Activated CD4-positive, alpha-beta T cell treated with anti-CD3 and anti-CD28 coated beads, Interleukin-2, amount 10 ng/mL, durations not matched to agents 24 days and 14 days (primary cell): ENCODE data around the gene C11orf52. TPM values are rescaled to one million over a fixed set of nuclear protein-coding genes. Genes with fewer than 3 reads are reported as not detected.

Source experiments
- DNase-seq: peaks from one replicate; pipeline ENCODE4 v3.0.0; 2022
- H3K27ac Mint-ChIP-seq: one replicate; pipeline ENCODE4 v1.8.0; 2022; ENCODE audit warnings: mild to moderate bottlenecking, mixed read lengths
- H3K27me3 Mint-ChIP-seq: one replicate; pipeline ENCODE4 v1.8.0; 2022; ENCODE audit warnings: mixed read lengths
- H3K36me3 Mint-ChIP-seq: one replicate; pipeline ENCODE4 v1.8.0; 2022; ENCODE audit warnings: low read depth, mild to moderate bottlenecking, mixed read lengths
- H3K4me1 Mint-ChIP-seq: one replicate; pipeline ENCODE4 v1.8.0; 2021; ENCODE audit warnings: mixed read lengths
- H3K4me3 Mint-ChIP-seq: one replicate; pipeline ENCODE4 v1.8.0; 2022; ENCODE audit warnings: mild to moderate bottlenecking, moderate library complexity, mixed read lengths
- H3K9me3 Mint-ChIP-seq: one replicate; pipeline ENCODE4 v1.8.0; 2021; ENCODE audit warnings: mixed read lengths
- intact Hi-C: fragments of 100-400 bp; cut with micrococcal nuclease; formaldehyde crosslinking; loops from one replicate; pipeline ENCODE4 v1.15.1; 2023
- total RNA-seq: library from RNA; stranded (reverse); gene quantifications from 2 replicates; pipeline ENCODE4 v1.2.3, GENCODE V29; 2022

The C11orf52 gene
- total RNA-seq, 1 donor from 2014 or later: not detected

GRCh38 chr11:111937461-111937769, 18.7 kb downstream of the C11orf52 start:
- H3K4me3 Mint-ChIP-seq: peak overlapping the region; percentile 91
- H3K4me1 Mint-ChIP-seq: peaks cover 57% of the 10 kb centered on the region
- H3K36me3 Mint-ChIP-seq: peaks cover 7% of the 10 kb centered on the region
- no peak for DNase-seq
- peak overlapping the region; percentile 95 for H3K27ac Mint-ChIP-seq
- no peaks in the 10 kb centered on the region for H3K9me3 Mint-ChIP-seq
- no peaks in the 10 kb centered on the region for H3K27me3 Mint-ChIP-seq
- intact Hi-C loops: loop anchor here (5.0 to 10.0 kb wide), 4 partner anchors 345 to 1593 kb away; partner anchors contain the start of gene POU2AF1

- Mint-ChIP-seq H3K9me3 (no peaks in the 10 kb centered on the region), H3K27me3 (no peaks in the 10 kb centered on the region), H3K4me3 (peak overlapping the region; percentile 91), H3K4me1 (peaks cover 52% of the 10 kb centered on the region), H3K27ac (peak overlapping the region; percentile 95), H3K36me3 (peaks cover 10% of the 10 kb centered on the region)
- peak; percentile 68 for DNase-seq
- intact Hi-C loops: loop anchor here (2.0 to 10.0 kb wide), 5 partner anchors 45 to 1593 kb away; partner anchors contain the start of gene POU2AF1
Measured at GRCh38 chr11:111937844-111938243, 19.1 kb downstream of the C11orf52 start.

GRCh38 chr11:111938687-111939160, 20.0 kb downstream of the C11orf52 start:
- Mint-ChIP-seq H3K36me3 (peaks cover 10% of the 10 kb centered on the region), H3K4me3 (peak overlapping the region; percentile 91), H3K27ac (peak overlapping the region; percentile 95), H3K27me3 (no peaks in the 10 kb centered on the region), H3K9me3 (no peaks in the 10 kb centered on the region), H3K4me1 (peaks cover 50% of the 10 kb centered on the region)
- DNase-seq: peak; percentile 81
- intact Hi-C loops: loop anchor here (2.0 to 10.0 kb wide), 5 partner anchors 44 to 1594 kb away; partner anchors contain the start of gene POU2AF1

GRCh38 chr11:111939836-111940604, 21.3 kb downstream of the C11orf52 start:
- H3K36me3 Mint-ChIP-seq: peaks cover 15% of the 10 kb centered on the region
- H3K4me3 Mint-ChIP-seq: no peak overlapping the region
- peaks cover 57% of the 10 kb centered on the region for H3K4me1 Mint-ChIP-seq
- peak overlapping the region; percentile 2 for H3K27ac Mint-ChIP-seq
- intact Hi-C loops: loop anchor here (2.0 to 10.0 kb wide), 5 partner anchors 43 to 1595 kb away; partner anchors contain the start of gene POU2AF1
- no peak for DNase-seq
- H3K27me3 Mint-ChIP-seq: no peaks in the 10 kb centered on the region
- H3K9me3 Mint-ChIP-seq: no peaks in the 10 kb centered on the region

DNA sequence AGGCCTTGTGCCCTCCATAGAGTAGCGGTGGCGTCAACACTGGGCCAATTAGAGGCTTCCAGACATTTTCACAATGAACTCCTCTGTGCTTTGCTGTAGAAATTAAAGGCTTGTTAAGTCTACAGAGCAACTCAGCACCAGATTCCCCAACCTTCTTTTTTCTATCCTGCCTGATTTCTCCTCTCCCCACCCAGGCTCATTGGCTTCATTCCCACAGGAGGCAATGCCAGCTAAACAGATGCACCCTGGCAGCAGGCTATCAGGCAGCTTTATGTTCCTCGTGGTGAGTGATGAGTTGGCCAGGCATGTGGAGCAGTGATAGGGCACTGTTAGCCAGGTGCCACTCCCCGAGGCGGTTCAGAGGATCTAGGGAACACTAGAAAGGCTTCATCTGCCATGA, 23.2 kb downstream of the C11orf52 start:
- H3K27me3 Mint-ChIP-seq: no peaks in the 10 kb centered on the region
- H3K36me3 Mint-ChIP-seq: peaks cover 14% of the 10 kb centered on the region
- H3K27ac Mint-ChIP-seq: peak overlapping the region; percentile 14
- intact Hi-C loops: no loop called here
- no peaks in the 10 kb centered on the region for H3K9me3 Mint-ChIP-seq
- H3K4me3 Mint-ChIP-seq: no peak overlapping the region
- H3K4me1 Mint-ChIP-seq: peaks cover 47% of the 10 kb centered on the region
- no peak for DNase-seq

DNA sequence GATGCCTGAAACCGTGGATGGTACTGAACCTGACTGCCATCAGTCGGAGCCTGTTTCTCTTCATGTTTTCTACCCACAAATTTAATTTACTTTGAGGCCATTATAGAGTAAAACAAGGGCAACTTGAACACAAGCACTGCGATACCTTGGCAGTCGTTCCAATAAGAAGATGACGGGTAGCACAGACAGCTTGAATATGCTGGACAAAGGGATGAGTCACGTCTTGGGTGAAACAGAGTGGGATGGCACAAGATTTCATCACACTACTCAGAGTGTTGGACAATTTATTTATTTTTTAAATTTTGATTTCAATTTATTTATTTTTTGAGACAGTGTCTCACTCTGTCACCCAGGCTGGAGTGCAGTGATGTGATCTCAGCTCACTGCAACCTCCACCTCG, 24.1 kb downstream of the C11orf52 start:
- Mint-ChIP-seq H3K27me3 (no peaks in the 10 kb centered on the region), H3K27ac (no peak overlapping the region), H3K36me3 (peaks cover 13% of the 10 kb centered on the region), H3K9me3 (no peaks in the 10 kb centered on the region), H3K4me1 (peaks cover 42% of the 10 kb centered on the region), H3K4me3 (no peak overlapping the region)
- intact Hi-C loops: no loop called here
- DNase-seq: no peak

DNA sequence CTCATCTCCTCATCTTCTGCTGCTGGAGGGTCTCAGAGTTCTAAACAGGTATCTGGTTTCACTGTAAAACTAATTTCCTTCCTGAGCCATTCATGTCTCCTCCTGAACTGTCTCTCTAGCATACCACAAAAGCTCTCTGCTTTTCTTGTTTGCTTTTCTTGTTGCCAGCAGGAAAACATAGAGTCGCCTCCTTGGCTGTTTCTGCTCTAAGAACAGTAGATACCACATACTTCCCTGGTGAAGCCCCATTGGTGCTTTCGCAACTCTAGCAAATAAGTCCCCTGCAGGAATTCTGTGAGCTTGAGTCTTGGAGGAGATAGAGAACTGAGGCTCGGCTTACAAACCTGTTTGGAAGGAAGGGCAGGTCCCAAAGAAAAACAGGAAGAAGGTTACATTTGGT, 25.4 kb downstream of the C11orf52 start:
- intact Hi-C loops: loop anchor here (1.0 kb wide), 2 partner anchors 8 to 12 kb away; no protein-coding TSS in a partner anchor
- peaks cover 18% of the 10 kb centered on the region for H3K36me3 Mint-ChIP-seq
- peaks cover 35% of the 10 kb centered on the region for H3K4me1 Mint-ChIP-seq
- H3K27ac Mint-ChIP-seq: peak overlapping the region; percentile 95
- H3K27me3 Mint-ChIP-seq: no peaks in the 10 kb centered on the region
- peak overlapping the region; percentile 56 for H3K4me3 Mint-ChIP-seq
- DNase-seq: peak; percentile 67
- H3K9me3 Mint-ChIP-seq: no peaks in the 10 kb centered on the region

DNA sequence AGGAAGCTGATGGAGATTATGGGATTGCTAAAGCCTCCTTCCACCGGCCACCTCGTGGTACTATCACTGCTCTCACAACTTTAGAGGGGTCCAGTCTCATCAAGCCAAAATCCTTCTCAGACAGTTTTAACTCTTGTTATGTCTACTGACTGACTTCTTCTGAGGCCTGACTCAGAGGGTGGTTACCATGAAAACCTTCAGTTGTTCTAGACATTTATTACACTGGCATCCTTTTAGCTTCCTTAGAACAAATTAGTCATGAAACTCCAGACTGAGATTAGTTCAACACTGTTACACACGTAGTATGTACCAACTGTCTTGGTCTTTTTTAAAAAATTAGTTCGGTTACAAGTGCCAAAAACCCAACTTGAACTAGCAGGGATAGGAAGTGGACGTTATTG, 25.9 kb downstream of the C11orf52 start:
- DNase-seq: peak; percentile 57
- H3K4me3 Mint-ChIP-seq: peak overlapping the region; percentile 50
- intact Hi-C loops: loop anchor here (1.0 kb wide), 2 partner anchors 8 to 12 kb away; no protein-coding TSS in a partner anchor

DNA sequence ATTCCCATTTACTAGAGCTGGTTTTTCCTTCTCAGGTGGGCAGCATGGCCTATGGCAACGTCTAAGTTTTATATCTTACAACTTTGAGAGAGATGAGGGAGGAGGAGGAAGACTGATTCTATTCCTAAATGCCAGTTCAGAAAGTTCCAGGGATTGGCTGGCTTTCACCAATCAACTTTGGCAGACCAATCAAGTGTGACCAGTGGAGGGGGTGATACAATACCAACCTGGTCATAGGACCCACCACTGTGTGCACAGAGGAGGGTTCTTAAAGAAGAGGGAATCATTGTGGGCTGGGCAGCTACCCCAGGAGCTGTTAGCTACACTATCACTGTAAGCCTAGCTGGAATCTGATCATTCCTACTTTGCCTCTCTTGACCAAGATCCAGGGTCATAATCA, 26.5 kb downstream of the C11orf52 start:
- Mint-ChIP-seq H3K27ac (peak overlapping the region; percentile 95), H3K27me3 (no peaks in the 10 kb centered on the region), H3K9me3 (no peaks in the 10 kb centered on the region), H3K36me3 (peaks cover 25% of the 10 kb centered on the region), H3K4me1 (peaks cover 38% of the 10 kb centered on the region), H3K4me3 (peak overlapping the region; percentile 50)
- intact Hi-C loops: no loop called here
- DNase-seq: no peak

More for the DNA sequence above, 25.9 kb downstream of the C11orf52 start:
- Mint-ChIP-seq H3K36me3 (peaks cover 21% of the 10 kb centered on the region), H3K27me3 (no peaks in the 10 kb centered on the region), H3K9me3 (no peaks in the 10 kb centered on the region), H3K4me1 (peaks cover 37% of the 10 kb centered on the region), H3K27ac (peak overlapping the region; percentile 95)

- Mint-ChIP-seq H3K4me1 (peaks cover 31% of the 10 kb centered on the region), H3K9me3 (no peaks in the 10 kb centered on the region), H3K27ac (no peak overlapping the region), H3K27me3 (no peaks in the 10 kb centered on the region), H3K4me3 (no peak overlapping the region), H3K36me3 (peaks cover 25% of the 10 kb centered on the region)
- intact Hi-C loops: no loop called here
- DNase-seq: no peak
Measured at GRCh38 chr11:111946499-111946898, 27.8 kb downstream of the C11orf52 start.

GRCh38 chr11:111947143-111947542, 28.4 kb downstream of the C11orf52 start:
- no peak overlapping the region for H3K4me3 Mint-ChIP-seq
- DNase-seq: no peak
- H3K36me3 Mint-ChIP-seq: peaks cover 28% of the 10 kb centered on the region
- H3K4me1 Mint-ChIP-seq: peaks cover 31% of the 10 kb centered on the region
- no peak overlapping the region for H3K27ac Mint-ChIP-seq
- H3K27me3 Mint-ChIP-seq: no peaks in the 10 kb centered on the region
- no peaks in the 10 kb centered on the region for H3K9me3 Mint-ChIP-seq
- intact Hi-C loops: no loop called here

DNA sequence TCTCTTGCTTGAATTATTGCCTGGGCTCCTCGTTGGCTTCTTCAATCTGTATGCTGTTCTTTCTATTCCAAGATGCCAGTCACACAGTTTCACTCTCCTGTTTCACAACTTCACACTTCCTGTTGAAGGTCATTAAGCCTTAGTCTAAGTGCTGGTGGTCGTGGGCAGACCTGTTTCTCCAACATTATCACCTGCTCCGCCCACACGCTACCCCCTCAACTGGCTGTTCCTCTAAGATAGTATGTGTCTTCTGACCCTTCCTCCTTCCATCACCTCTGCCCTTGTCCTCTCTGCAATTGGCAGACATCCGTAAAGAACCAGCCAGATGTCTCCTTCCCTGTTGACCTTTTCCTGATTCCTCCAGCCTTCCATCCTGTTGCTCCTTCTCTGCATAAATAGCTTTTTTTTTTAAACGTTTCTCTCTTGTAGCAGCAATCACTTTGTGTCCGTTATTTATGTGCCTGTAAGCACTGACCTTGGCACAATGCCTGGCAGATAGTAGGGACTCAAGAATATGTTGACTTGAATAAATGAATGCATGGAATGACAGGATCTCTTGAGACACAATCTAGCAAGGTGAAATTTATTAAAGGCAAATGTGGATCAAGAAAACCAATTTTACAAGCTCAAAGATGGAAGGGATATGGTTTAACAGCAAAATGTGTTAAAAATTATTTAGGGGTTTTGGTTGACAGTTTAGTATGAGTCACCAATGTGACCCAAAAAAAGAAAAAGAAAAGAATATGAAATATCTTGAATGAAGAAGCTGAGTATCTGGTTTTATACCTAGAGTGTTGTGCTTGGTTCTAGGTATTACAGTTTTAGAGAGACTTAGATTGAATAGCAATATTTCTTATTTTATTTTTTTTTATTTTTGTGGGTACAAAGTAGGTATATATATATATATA, 31.1 kb downstream of the C11orf52 start:
- Mint-ChIP-seq H3K9me3 (no peaks in the 10 kb centered on the region), H3K27me3 (no peaks in the 10 kb centered on the region), H3K36me3 (peaks cover 22% of the 10 kb centered on the region), H3K4me1 (peaks cover 22% of the 10 kb centered on the region), H3K4me3 (no peak overlapping the region), H3K27ac (peak overlapping the region; percentile 50)
- intact Hi-C loops: no loop called here
- no peak for DNase-seq

GRCh38 chr11:111951565-111951964, 32.9 kb downstream of the C11orf52 start:
- DNase-seq: no peak
- no peak overlapping the region for H3K27ac Mint-ChIP-seq
- H3K4me3 Mint-ChIP-seq: no peak overlapping the region
- intact Hi-C loops: no loop called here
- H3K9me3 Mint-ChIP-seq: no peaks in the 10 kb centered on the region
- H3K4me1 Mint-ChIP-seq: peaks cover 17% of the 10 kb centered on the region
- no peaks in the 10 kb centered on the region for H3K27me3 Mint-ChIP-seq
- H3K36me3 Mint-ChIP-seq: peaks cover 19% of the 10 kb centered on the region
